ENCODE measurements around the gene GAS2L2.

GRCh38 chr17:35750526-35751395, 2.3 kb downstream of the GAS2L2 start:
- TF ChIP-seq CTCF (conservative IDR thresholded peaks at IDR 0.05) (no peak), EZH2 (IDR thresholded peaks at IDR 0.05; ENCODE audit: low read depth) (no peak)

Measured in PC-9 (cell line).